IMR-90 (cell line): ENCODE measurements around the gene CDH23. TPM values are rescaled to one million over a fixed set of nuclear protein-coding genes. Genes with fewer than 3 reads are reported as not detected.

Experiments used
- ATAC-seq: fragments of 200-7000 bp; cut with Tn5 transposase; 2 replicates; pipeline ENCODE4 v1.9.1; 2020; ENCODE audit warnings: low read depth, mild to moderate bottlenecking, moderate library complexity
- BruUV-seq: library from RNA; stranded (reverse); fragments of 400-500 nt; replicated peaks from 2 replicates; lab custom pipeline; 2021; lab: Mats Ljungman, UMichigan
- CTCF ChIA-PET: fragments of 300-600 bp; formaldehyde crosslinking; extraction: SDS; loops from one replicate; lab custom pipeline; 2021; ENCODE audit warnings: antibody characterized with exemption; lab: Yijun Ruan, JAX
- POLR2A ChIA-PET: fragments of 300-600 bp; sonication (Branson Sonifier 250); formaldehyde crosslinking; loops from one replicate; lab custom pipeline; 2022; ENCODE audit warnings: antibody characterized with exemption; ENCODE audit not compliant: unreplicated experiment; lab: Charles Lee
- DNase-seq: peaks from one replicate; pipeline ENCODE4 v3.0.0; 2013
- H2AFZ ChIP-seq: replicated peaks from 2 replicates; pipeline ENCODE3; 2013; ENCODE audit warnings: low read length, mild to moderate bottlenecking; ENCODE audit not compliant: poor library complexity
- H2AK5ac ChIP-seq: 2 replicates; pipeline ENCODE4 v1.6.1; 2013; ENCODE audit warnings: low read depth, low read length, inconsistent platforms
- H2AK9ac ChIP-seq: replicated peaks from 2 replicates; pipeline ENCODE3; 2013; ENCODE audit warnings: mild to moderate bottlenecking, low read depth, low read length, moderate library complexity; ENCODE audit not compliant: poor library complexity
- H2BK120ac ChIP-seq: 2 replicates; pipeline ENCODE4 v1.6.1; 2013; ENCODE audit warnings: low read depth, low read length, inconsistent platforms
- H2BK15ac ChIP-seq: 3 replicates; pipeline ENCODE4 v1.6.1; 2013; ENCODE audit warnings: low read depth, low read length, inconsistent platforms
- H2BK20ac ChIP-seq: 2 replicates; pipeline ENCODE4 v1.6.1; 2013; ENCODE audit warnings: low read depth, mild to moderate bottlenecking, inconsistent platforms, low read length, moderate library complexity
- H2BK5ac ChIP-seq: 2 replicates; pipeline ENCODE4 v1.6.1; 2013; ENCODE audit warnings: mild to moderate bottlenecking, low read depth, low read length, inconsistent platforms; ENCODE audit not compliant: poor library complexity, severe bottlenecking
- H3K14ac ChIP-seq: replicated peaks from 2 replicates; pipeline ENCODE4 v1.6.1; 2013; ENCODE audit warnings: low read depth, low read length, inconsistent platforms
- H3K18ac ChIP-seq: 2 replicates; pipeline ENCODE4 v1.6.1; 2013; ENCODE audit warnings: low read depth, low read length, control low read depth
- H3K23ac ChIP-seq: 2 replicates; pipeline ENCODE4 v1.6.1; 2013; ENCODE audit warnings: low read depth, low read length, inconsistent platforms
- H3K27ac ChIP-seq: 2 replicates; pipeline ENCODE4 v1.5.1; 2013; ENCODE audit warnings: mild to moderate bottlenecking, control low read depth, low read length; ENCODE audit not compliant: insufficient read depth
- H3K27me3 ChIP-seq: 2 replicates; pipeline ENCODE4 v1.6.1; 2013; ENCODE audit warnings: low read length; ENCODE audit not compliant: control insufficient read depth, insufficient read depth
- H3K36me3 ChIP-seq: 2 replicates; pipeline ENCODE4 v1.6.1; 2013; ENCODE audit warnings: low read length, mixed read lengths; ENCODE audit not compliant: control insufficient read depth, insufficient read depth
- H3K4ac ChIP-seq: 2 replicates; pipeline ENCODE4 v1.6.1; 2013; ENCODE audit warnings: low read depth, low read length, inconsistent platforms
- H3K4me1 ChIP-seq: 2 replicates; pipeline ENCODE4 v1.6.1; 2013; ENCODE audit warnings: low read length, mixed read lengths; ENCODE audit not compliant: control insufficient read depth, insufficient read depth
- H3K4me2 ChIP-seq: 2 replicates; pipeline ENCODE4 v1.6.1; 2013; ENCODE audit warnings: low read depth, mild to moderate bottlenecking, control low read depth, low read length, moderate library complexity
- H3K4me3 ChIP-seq: 2 replicates; pipeline ENCODE4 v1.5.1; 2013; ENCODE audit warnings: low read depth, mild to moderate bottlenecking, control low read depth, low read length, moderate library complexity; ENCODE audit not compliant: insufficient read depth
- H3K56ac ChIP-seq: 2 replicates; pipeline ENCODE4 v1.6.1; 2013; ENCODE audit warnings: low read length, inconsistent platforms; ENCODE audit not compliant: insufficient read depth; ENCODE audit errors: extremely low read depth
- H3K79me1 ChIP-seq, 2 experiments: 2 replicates each; pipeline ENCODE4 v1.6.1; 2013; ENCODE audit warnings: low read length in 2 of 2, inconsistent platforms in 1 of 2, low read depth in 1 of 2
- H3K9ac ChIP-seq: 2 replicates; pipeline ENCODE4 v1.6.1; 2013; ENCODE audit warnings: low read depth, low read length, control low read depth
- H3K9me1 ChIP-seq: 2 replicates; pipeline ENCODE4 v1.6.1; 2013; ENCODE audit warnings: low read length, inconsistent platforms; ENCODE audit not compliant: insufficient read depth
- H3K9me3 ChIP-seq: 2 replicates; pipeline ENCODE4 v1.6.1; 2013; ENCODE audit warnings: low read length; ENCODE audit not compliant: control insufficient read depth, insufficient read depth
- H4K20me1 ChIP-seq: 2 replicates; pipeline ENCODE4 v1.6.1; 2013; ENCODE audit warnings: low read length, inconsistent platforms; ENCODE audit not compliant: insufficient read depth
- H4K5ac ChIP-seq: 2 replicates; pipeline ENCODE4 v1.6.1; 2013; ENCODE audit warnings: mild to moderate bottlenecking, low read depth, low read length, control low read depth
- H4K8ac ChIP-seq, 2 experiments: 2 replicates each; pipeline ENCODE4 v1.6.1; 2013; ENCODE audit warnings: low read depth in 2 of 2, low read length in 2 of 2, control low read depth in 1 of 2, inconsistent platforms in 1 of 2
- H4K91ac ChIP-seq: 2 replicates; pipeline ENCODE4 v1.6.1; 2013; ENCODE audit warnings: low read depth, low read length, inconsistent platforms; ENCODE audit not compliant: insufficient read depth
- BHLHE40 ChIP-seq: fragments of 150-350 bp; IDR thresholded peaks from 2 replicates; pipeline ENCODE4 v1.6.1; 2016; ENCODE audit warnings: mild to moderate bottlenecking, low read depth, low read length
- CEBPB ChIP-seq: IDR thresholded peaks from 2 replicates; pipeline ENCODE4 v1.6.1; 2012; ENCODE audit warnings: low read depth, low read length, improper control_type of control experiment
- CHD1 ChIP-seq: IDR thresholded peaks from 2 replicates; pipeline ENCODE4 v1.6.1; 2012; ENCODE audit warnings: low read depth, low read length, improper control_type of control experiment
- FOS ChIP-seq: fragments of 150-350 bp; IDR thresholded peaks from 2 replicates; pipeline ENCODE4 v1.6.1; 2016; ENCODE audit warnings: low read depth, low read length
- MAFK ChIP-seq: IDR thresholded peaks from 2 replicates; pipeline ENCODE4 v1.6.1; 2012; ENCODE audit warnings: low read depth, low read length, improper control_type of control experiment
- MAZ ChIP-seq: IDR thresholded peaks from 2 replicates; pipeline ENCODE4 v1.6.1; 2012; ENCODE audit warnings: low read depth, mild to moderate bottlenecking, low read length, improper control_type of control experiment, moderate library complexity, borderline replicate concordance
- MXI1 ChIP-seq: IDR thresholded peaks from 2 replicates; pipeline ENCODE4 v1.6.1; 2012; ENCODE audit warnings: low read depth, mild to moderate bottlenecking, low read length, moderate library complexity, borderline replicate concordance
- POLR2A ChIP-seq: IDR thresholded peaks from 2 replicates; pipeline ENCODE4 v1.6.1; 2012; ENCODE audit warnings: mild to moderate bottlenecking, low read depth, low read length
- RAD21 ChIP-seq: IDR thresholded peaks from 2 replicates; pipeline ENCODE4 v1.6.1; 2012; ENCODE audit warnings: low read length, improper control_type of control experiment
- RCOR1 ChIP-seq: IDR thresholded peaks from 2 replicates; pipeline ENCODE4 v1.6.1; 2012; ENCODE audit warnings: mild to moderate bottlenecking, low read length, improper control_type of control experiment; ENCODE audit not compliant: insufficient replicate concordance
- SMC3 ChIP-seq: fragments of 150-350 bp; IDR thresholded peaks from 2 replicates; pipeline ENCODE4 v1.6.1; 2016; ENCODE audit warnings: low read depth, mild to moderate bottlenecking, antibody characterized with exemption, low read length, moderate library complexity
- WGBS, 2 experiments: methylation state at CpG; one replicate each; pipeline versions ENCODE4 v1.1.5 to v1.1.7; 2013; ENCODE audit warnings: missing lambda C conversion rate in 2 of 2; ENCODE audit not compliant: insufficient read length in 1 of 2; ENCODE audit errors: extremely low coverage in 2 of 2; 5-methylcytosine and 5-hydroxymethylcytosine counted together
- dilution Hi-C: fragments of 300-500 bp; cut with HindIII; formaldehyde crosslinking; loops from one replicate; pipeline ENCODE4 v1.14.3; 2018; ENCODE audit warnings: low sequenced_read_pairs; ENCODE audit not compliant: unreplicated experiment
- in situ Hi-C: fragments of 300-500 bp; cut with MboI; formaldehyde crosslinking; loops from 3 replicates; pipeline ENCODE4 v1.14.3; 2019; ENCODE audit warnings: low sequenced_read_pairs, inconsistent platforms, mixed read lengths
- intact Hi-C: fragments of 100-400 bp; cut with micrococcal nuclease; formaldehyde crosslinking; loops from 2 replicates; pipeline ENCODE4 v1.10.0; 2022
- polyA plus RNA-seq, 3 experiments: library from polyadenylated mRNA; depleted of rRNA; stranded (reverse); fragments of >200 nt; gene quantifications; 2 replicates each; pipeline ENCODE4 v1.2.3, GENCODE V29; 2012; ENCODE audit warnings: low replicate concordance in 1 of 3
- total RNA-seq: library from RNA; depleted of rRNA; stranded (reverse); fragments of >200 nt; gene quantifications from 2 replicates; pipeline ENCODE4 v1.2.3, GENCODE V29; 2012
- TF ChIP-seq, protein P1 (sequence below): conservative IDR thresholded peaks from 2 replicates; pipeline ENCODE4 v1.5.1; 2012; ENCODE audit warnings: mild to moderate bottlenecking, low read depth, low read length, improper control_type of control experiment
- TF ChIP-seq, protein P2 (sequence below): fragments of 150-350 bp; IDR thresholded peaks from 2 replicates; pipeline ENCODE4 v1.6.1; 2016; ENCODE audit warnings: low read depth, mild to moderate bottlenecking, low read length, moderate library complexity, borderline replicate concordance

Gene CDH23
- total and polyA plus RNA-seq, 2 of the 4 experiments (the other 2 are of a cell fraction) = under 0.01 to 0.03 TPM

DNA sequence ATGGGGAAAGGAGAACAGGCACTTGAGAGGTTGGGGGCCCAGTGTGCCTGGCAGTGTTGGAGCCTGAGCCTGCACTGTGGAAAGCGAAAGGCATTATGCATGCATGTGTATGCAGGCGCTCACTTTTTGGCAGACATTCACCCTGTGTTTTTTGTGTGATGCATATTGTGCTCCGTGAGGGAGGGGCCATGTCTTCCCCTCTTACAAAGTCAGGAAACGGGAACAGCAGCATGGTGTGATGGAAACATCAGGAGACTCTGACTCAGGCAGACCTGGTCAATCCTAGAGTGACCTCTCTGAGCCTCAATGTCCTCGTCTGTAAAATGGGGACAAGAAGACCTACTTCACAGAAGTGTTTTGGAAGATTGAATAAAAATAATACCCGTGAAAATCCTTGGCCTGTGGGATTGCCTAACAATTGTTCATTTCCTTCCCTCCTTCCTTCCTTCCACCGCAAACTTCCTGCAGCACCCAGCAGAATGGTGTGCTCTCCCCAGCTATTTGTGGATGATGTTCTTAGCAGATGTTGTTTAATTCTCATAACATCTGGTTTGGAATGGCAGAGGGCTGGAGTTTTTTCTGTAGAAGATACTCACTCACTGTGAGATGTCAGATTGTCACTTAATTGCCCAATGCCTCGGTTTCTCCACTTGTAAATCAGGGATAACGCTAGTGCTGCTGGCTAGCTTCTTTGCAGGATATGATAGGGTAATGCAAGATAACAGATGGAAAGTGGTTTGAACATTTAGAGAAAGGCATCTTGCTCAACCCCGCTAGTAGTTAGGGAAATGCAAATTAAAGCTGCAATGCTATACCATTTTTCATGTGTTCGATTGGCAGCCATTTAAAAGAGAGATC lies 39.8 kb downstream of the CDH23 start:
- POLR2A ChIA-PET = no interaction called here
- no peak overlapping the region for H3K9ac ChIP-seq
- H3K56ac ChIP-seq = no peak overlapping the region
- no peak overlapping the region for H2BK15ac ChIP-seq
- H4K91ac ChIP-seq = no peak overlapping the region
- H2AK5ac ChIP-seq = no peak overlapping the region
- no peak overlapping the region for H2AFZ ChIP-seq
- no peaks in the 10 kb centered on the region for H4K20me1 ChIP-seq
- dilution Hi-C loops = no loop called here
- H3K23ac ChIP-seq = no peak overlapping the region
- peaks cover 40% of the 10 kb centered on the region; the same call in 1 of the 2 replicates for H3K27me3 ChIP-seq
- no peak overlapping the region for H3K14ac ChIP-seq
- no peak overlapping the region for H4K5ac ChIP-seq
- no peaks in the 10 kb centered on the region for H3K9me1 ChIP-seq
- H2BK5ac ChIP-seq = no peak overlapping the region
- H4K8ac ChIP-seq = no peak overlapping the region
- no peaks in the 10 kb centered on the region for H3K9me3 ChIP-seq
- H3K4me3 ChIP-seq = no peak overlapping the region
- no peak overlapping the region for H2BK120ac ChIP-seq
- no peak for TF ChIP-seq CEBPB
- no peak for TF ChIP-seq CHD1
- TF ChIP-seq BHLHE40 = no peak
- TF ChIP-seq RAD21 = no peak
- no peak for TF ChIP-seq RCOR1
- no peak for TF ChIP-seq MXI1
- TF ChIP-seq FOS = no peak
- no peak for TF ChIP-seq POLR2A
- no peak for TF ChIP-seq MAZ
- TF ChIP-seq SMC3 = no peak
- TF ChIP-seq MAFK = no peak
- TF ChIP-seq, protein P1, sequence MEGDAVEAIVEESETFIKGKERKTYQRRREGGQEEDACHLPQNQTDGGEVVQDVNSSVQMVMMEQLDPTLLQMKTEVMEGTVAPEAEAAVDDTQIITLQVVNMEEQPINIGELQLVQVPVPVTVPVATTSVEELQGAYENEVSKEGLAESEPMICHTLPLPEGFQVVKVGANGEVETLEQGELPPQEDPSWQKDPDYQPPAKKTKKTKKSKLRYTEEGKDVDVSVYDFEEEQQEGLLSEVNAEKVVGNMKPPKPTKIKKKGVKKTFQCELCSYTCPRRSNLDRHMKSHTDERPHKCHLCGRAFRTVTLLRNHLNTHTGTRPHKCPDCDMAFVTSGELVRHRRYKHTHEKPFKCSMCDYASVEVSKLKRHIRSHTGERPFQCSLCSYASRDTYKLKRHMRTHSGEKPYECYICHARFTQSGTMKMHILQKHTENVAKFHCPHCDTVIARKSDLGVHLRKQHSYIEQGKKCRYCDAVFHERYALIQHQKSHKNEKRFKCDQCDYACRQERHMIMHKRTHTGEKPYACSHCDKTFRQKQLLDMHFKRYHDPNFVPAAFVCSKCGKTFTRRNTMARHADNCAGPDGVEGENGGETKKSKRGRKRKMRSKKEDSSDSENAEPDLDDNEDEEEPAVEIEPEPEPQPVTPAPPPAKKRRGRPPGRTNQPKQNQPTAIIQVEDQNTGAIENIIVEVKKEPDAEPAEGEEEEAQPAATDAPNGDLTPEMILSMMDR = no peak
- TF ChIP-seq, protein P2, sequence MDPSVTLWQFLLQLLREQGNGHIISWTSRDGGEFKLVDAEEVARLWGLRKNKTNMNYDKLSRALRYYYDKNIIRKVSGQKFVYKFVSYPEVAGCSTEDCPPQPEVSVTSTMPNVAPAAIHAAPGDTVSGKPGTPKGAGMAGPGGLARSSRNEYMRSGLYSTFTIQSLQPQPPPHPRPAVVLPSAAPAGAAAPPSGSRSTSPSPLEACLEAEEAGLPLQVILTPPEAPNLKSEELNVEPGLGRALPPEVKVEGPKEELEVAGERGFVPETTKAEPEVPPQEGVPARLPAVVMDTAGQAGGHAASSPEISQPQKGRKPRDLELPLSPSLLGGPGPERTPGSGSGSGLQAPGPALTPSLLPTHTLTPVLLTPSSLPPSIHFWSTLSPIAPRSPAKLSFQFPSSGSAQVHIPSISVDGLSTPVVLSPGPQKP = no peak
- no peaks in the 10 kb centered on the region for H3K79me1 ChIP-seq
- DNase-seq (no peak), ATAC-seq (no peak)
- no TSS peak for BruUV-seq
- no peak overlapping the region for H3K4me2 ChIP-seq
- no peak overlapping the region for H3K18ac ChIP-seq
- no CpG with 5 or more reads among the region's 11 CpGs for WGBS, 2 experiments
- CTCF ChIA-PET = no interaction called here
- H3K27ac ChIP-seq = no peak overlapping the region
- no peaks in the 10 kb centered on the region for H3K36me3 ChIP-seq
- in situ Hi-C loops = no loop called here
- H2AK9ac ChIP-seq = no peak overlapping the region
- no peak overlapping the region for H2BK20ac ChIP-seq
- intact Hi-C loops = no loop called here
- no peaks in the 10 kb centered on the region for H3K4me1 ChIP-seq
- H3K4ac ChIP-seq = no peak overlapping the region
